Activated naive CD4-positive, alpha-beta T cell (primary cell): ENCODE results near the gene GAPT.

Source experiments
- DNase-seq, 4 experiments: peaks; one replicate each; lab custom pipeline; 2025; lab: John Stamatoyannopoulos, UW

The GAPT gene

GRCh38 chr5:58460732-58461286, 30.4 kb upstream of the GAPT start:
- DNase-seq = peak; percentile 71 to 85 (median 84)

GRCh38 chr5:58462154-58462553, 29.1 kb upstream of the GAPT start:
- DNase-seq = no peak

- DNase-seq = no peak
Measured at GRCh38 chr5:58462623-58463230, 28.5 kb upstream of the GAPT start.

- DNase-seq = no peak
Measured at GRCh38 chr5:58466939-58467338, 24.3 kb upstream of the GAPT start.

- no peak for DNase-seq
Measured at GRCh38 chr5:58469896-58470295, 21.3 kb upstream of the GAPT start.

- DNase-seq = no peak
Measured at GRCh38 chr5:58475404-58475803, 15.8 kb upstream of the GAPT start.

- no peak for DNase-seq
Measured at GRCh38 chr5:58477760-58478376, 13.4 kb upstream of the GAPT start.

- no peak for DNase-seq
Measured at GRCh38 chr5:58481066-58481676, 10.1 kb upstream of the GAPT start.

- no peak for DNase-seq
Measured at GRCh38 chr5:58481828-58482227, 9.4 kb upstream of the GAPT start.

- DNase-seq = no peak
Measured at GRCh38 chr5:58482536-58482935, 8.7 kb upstream of the GAPT start.

- DNase-seq = no peak
Measured at GRCh38 chr5:58484505-58484904, 6.7 kb upstream of the GAPT start.

GRCh38 chr5:58486290-58486689, 4.9 kb upstream of the GAPT start:
- no peak for DNase-seq

- no peak for DNase-seq
Measured at GRCh38 chr5:58490402-58491050, 709 bp upstream of the GAPT start.

- no peak for DNase-seq
Measured at GRCh38 chr5:58493141-58493540, 1.9 kb downstream of the GAPT start.

- no peak for DNase-seq
Measured at GRCh38 chr5:58496488-58496887, 5.3 kb downstream of the GAPT start.

- no peak for DNase-seq
Measured at GRCh38 chr5:58497386-58497785, 6.2 kb downstream of the GAPT start.

- no peak for DNase-seq
Measured at GRCh38 chr5:58497921-58498320, 6.7 kb downstream of the GAPT start.

- no peak for DNase-seq
Measured at GRCh38 chr5:58498340-58498942, 7.2 kb downstream of the GAPT start.

- no peak for DNase-seq
Measured at GRCh38 chr5:58499231-58499630, 8.0 kb downstream of the GAPT start.

GRCh38 chr5:58499941-58500340, 8.7 kb downstream of the GAPT start:
- no peak for DNase-seq

GRCh38 chr5:58501778-58502417, 10.7 kb downstream of the GAPT start:
- no peak for DNase-seq
